Activated CD8-positive, alpha-beta memory T cell treated with anti-CD3 and anti-CD28 coated beads, Interleukin-2, amount 50 U/mL, for 1 hour (primary cell): ENCODE data around the gene CCDC200.
"Not testable (repeated sequence)": the region's sequence is repeated elsewhere in the genome, so short reads cannot be mapped to it uniquely, and the experiment has no call there.

Experiments used
- DNase-seq: peaks from one replicate; pipeline ENCODE4 v3.0.0-alpha.2; 2020; ENCODE audit errors: extremely low read depth

The CCDC200 gene

GRCh38 chr17:43228020-43228782 lies at the start of gene CCDC200:
TSS of gene CCDC200 (minus strand) at chr17:43228623. CDS start at chr17:43228554, 69 bp downstream.
- not testable (repeated sequence) for DNase-seq

GRCh38 chr17:43272914-43273313 lies 44.5 kb upstream of the CCDC200 start:
- DNase-seq = not testable (repeated sequence)

GRCh38 chr17:43272483-43272882 lies 44.1 kb upstream of the CCDC200 start:
- not testable (repeated sequence) for DNase-seq

GRCh38 chr17:43270552-43271504 lies 42.4 kb upstream of the CCDC200 start:
- not testable (repeated sequence) for DNase-seq

GRCh38 chr17:43246456-43246855 lies 18.0 kb upstream of the CCDC200 start:
- DNase-seq = not testable (repeated sequence)

- not testable (repeated sequence) for DNase-seq
Observed at GRCh38 chr17:43240596-43241352, 12.4 kb upstream of the CCDC200 start.

GRCh38 chr17:43239597-43239996 lies 11.2 kb upstream of the CCDC200 start:
- DNase-seq = not testable (repeated sequence)

GRCh38 chr17:43233877-43234276 lies 5.5 kb upstream of the CCDC200 start, which contains the start of gene RNU2-1:
TSS of gene RNU2-1 (minus strand) at chr17:43233977.
- DNase-seq = not testable (repeated sequence)

- DNase-seq = not testable (repeated sequence)
Observed at GRCh38 chr17:43233263-43233662, 4.8 kb upstream of the CCDC200 start.

- not testable (repeated sequence) for DNase-seq
Observed at GRCh38 chr17:43232021-43232699, 3.7 kb upstream of the CCDC200 start.

GRCh38 chr17:43231205-43232020 lies 3.0 kb upstream of the CCDC200 start:
- DNase-seq = not testable (repeated sequence)

GRCh38 chr17:43226393-43226792 lies 2.0 kb downstream of the CCDC200 start:
- DNase-seq = no peak

- no peak for DNase-seq
Observed at GRCh38 chr17:43224146-43224705, 4.2 kb downstream of the CCDC200 start.

GRCh38 chr17:43220511-43221125 lies 7.8 kb downstream of the CCDC200 start:
- no peak for DNase-seq

- DNase-seq = no peak
Observed at GRCh38 chr17:43219746-43220380, 8.6 kb downstream of the CCDC200 start.

- DNase-seq = no peak
Observed at GRCh38 chr17:43219001-43219400, 9.4 kb downstream of the CCDC200 start.

GRCh38 chr17:43217614-43218087 lies 10.8 kb downstream of the CCDC200 start:
- no peak for DNase-seq

- DNase-seq = no peak
Observed at GRCh38 chr17:43216762-43217613, 11.4 kb downstream of the CCDC200 start.
